Endothelial cell of umbilical vein (primary cell): Measurements from ENCODE around the gene STXBP5. TPM values are rescaled to one million over a fixed set of nuclear protein-coding genes. Genes with fewer than 3 reads are reported as not detected.

Experiments used
- BruUV-seq: library from RNA; stranded (reverse); fragments of 400-500 nt; replicated peaks from 2 replicates; lab custom pipeline; 2021; lab: Mats Ljungman, UMichigan
- CTCF ChIA-PET: fragments of 300-600, 350-600 bp; sonication (Branson Sonifier 250); formaldehyde crosslinking; loops from one replicate; lab custom pipeline; 2021; ENCODE audit warnings: antibody characterized with exemption, inconsistent platforms; lab: Charles Lee
- POLR2A ChIA-PET: fragments of 300-600, 350-600 bp; sonication (Branson Sonifier 250); formaldehyde crosslinking; loops from one replicate; lab custom pipeline; 2021; ENCODE audit warnings: antibody characterized with exemption, inconsistent platforms; lab: Charles Lee
- DNase-seq: peaks from one replicate; pipeline ENCODE4 v3.0.0-alpha.2; 2011; ENCODE audit warnings: low read depth, low spot score
- FAIRE-seq: peaks from 2 replicates; lab custom pipeline; 2011; peaks lifted over from hg19 to GRCh38; lab: Jason Lieb, UNC
- H2AFZ ChIP-seq: 2 replicates; pipeline ENCODE4 v1.6.0; 2012; ENCODE audit warnings: low read depth, low read length, control low read depth, inconsistent platforms
- H3K27ac ChIP-seq: 2 replicates; pipeline ENCODE4 v1.5.1; 2011; ENCODE audit warnings: low read depth, mild to moderate bottlenecking, control low read depth, low read length, moderate library complexity; ENCODE audit not compliant: insufficient read depth
- H3K27me3 ChIP-seq, 2 experiments: 2 replicates each; pipeline versions ENCODE4 v1.6.0 to v1.6.1; 2011; ENCODE audit warnings: low read length in 2 of 2, mixed read lengths in 1 of 2; ENCODE audit not compliant: control insufficient read depth in 2 of 2, insufficient read depth in 2 of 2
- H3K36me3 ChIP-seq, 2 experiments: 2 replicates in 1 of 2; 3 replicates in 1 of 2; pipeline ENCODE4 v1.5.1; 2011; ENCODE audit warnings: low read length in 2 of 2, mild to moderate bottlenecking in 1 of 2, moderate library complexity in 1 of 2; ENCODE audit not compliant: control insufficient read depth in 2 of 2, insufficient read depth in 2 of 2; ENCODE audit errors: extremely low read depth in 1 of 2
- H3K4me1 ChIP-seq: 3 replicates; pipeline ENCODE4 v1.5.1; 2011; ENCODE audit warnings: mild to moderate bottlenecking, low read length; ENCODE audit not compliant: control insufficient read depth, insufficient read depth; ENCODE audit errors: extremely low read depth
- H3K4me2 ChIP-seq: 2 replicates; pipeline ENCODE4 v1.6.1; 2011; ENCODE audit warnings: low read length, control low read depth, mixed read lengths; ENCODE audit not compliant: insufficient read depth
- H3K4me3 ChIP-seq, 3 experiments: fragments of 200-600 bp in 1 of 3; sonication (generic), shearing (Covaris generic) in 1 of 3; replicated peaks in 1 of 3; 2 replicates each; pipeline ENCODE4 v1.5.1; 2011 to 2016; ENCODE audit warnings: control low read depth in 3 of 3, low read length in 3 of 3, mild to moderate bottlenecking in 2 of 3, inconsistent platforms in 1 of 3, low read depth in 1 of 3, moderate library complexity in 1 of 3; ENCODE audit not compliant: insufficient read depth in 1 of 3
- H3K79me2 ChIP-seq: 2 replicates; pipeline ENCODE4 v1.6.0; 2012; ENCODE audit warnings: low read length, inconsistent platforms; ENCODE audit not compliant: control insufficient read depth, insufficient read depth
- H3K9ac ChIP-seq: replicated peaks from 2 replicates; pipeline ENCODE3; 2011; ENCODE audit warnings: low read length, control low read depth; ENCODE audit not compliant: insufficient read depth; ENCODE audit errors: extremely low read depth
- H3K9me1 ChIP-seq: replicated peaks from 3 replicates; pipeline ENCODE4 v1.6.0; 2011; ENCODE audit warnings: mild to moderate bottlenecking, low read length; ENCODE audit not compliant: control insufficient read depth, insufficient read depth; ENCODE audit errors: extremely low read depth
- H3K9me3 ChIP-seq: replicated peaks from 2 replicates; pipeline ENCODE4 v1.5.1; 2012; ENCODE audit warnings: low read length, inconsistent platforms; ENCODE audit not compliant: control insufficient read depth, insufficient read depth
- H4K20me1 ChIP-seq: replicated peaks from 2 replicates; pipeline ENCODE3; 2011; ENCODE audit warnings: mild to moderate bottlenecking, low read length; ENCODE audit not compliant: control insufficient read depth, insufficient read depth; ENCODE audit errors: extremely low read depth
- CTCF ChIP-seq, 2 donors: IDR thresholded peaks; 1 replicate in 1 of 2; 2 replicates in 1 of 2; pipeline ENCODE4 v1.5.1; 2011; ENCODE audit warnings: low read length in 2 of 2, mild to moderate bottlenecking in 2 of 2, moderate library complexity in 2 of 2, control low read depth in 1 of 2, inconsistent platforms in 1 of 2, low read depth in 1 of 2; ENCODE audit not compliant: insufficient read depth in 1 of 2; ENCODE audit errors: extremely low read depth in 1 of 2
- EZH2 ChIP-seq: IDR thresholded peaks from 2 replicates; pipeline ENCODE4 v1.6.1; 2012; ENCODE audit warnings: borderline replicate concordance, low read depth, mild to moderate bottlenecking, moderate library complexity, low read length, inconsistent platforms; ENCODE audit not compliant: severe bottlenecking
- FOS ChIP-seq: IDR thresholded peaks from 2 replicates; pipeline ENCODE4 v1.6.1; 2011; ENCODE audit warnings: mild to moderate bottlenecking, low read length, moderate library complexity, borderline replicate concordance; ENCODE audit not compliant: insufficient read depth
- GATA2 ChIP-seq: IDR thresholded peaks from 2 replicates; pipeline ENCODE4 v1.7.0; 2011; ENCODE audit warnings: low read depth, mild to moderate bottlenecking, moderate library complexity, mixed read lengths, low read length; ENCODE audit not compliant: insufficient read length, insufficient read depth
- JUN ChIP-seq: IDR thresholded peaks from 2 replicates; pipeline ENCODE4 v1.6.1; 2011; ENCODE audit warnings: borderline replicate concordance, low read depth; ENCODE audit not compliant: insufficient read length, insufficient read depth
- MYC ChIP-seq: IDR thresholded peaks from one replicate; pipeline ENCODE4 v1.6.1; 2011; ENCODE audit warnings: mild to moderate bottlenecking, low read depth, low read length
- POLR2A ChIP-seq: IDR thresholded peaks from 2 replicates; pipeline ENCODE4 v1.6.1; 2012; ENCODE audit warnings: low read depth, mild to moderate bottlenecking, control low read depth, low read length
- POLR2AphosphoS5 ChIP-seq: IDR thresholded peaks from 2 replicates; pipeline ENCODE4 v1.6.1; 2012; ENCODE audit warnings: low read depth, mild to moderate bottlenecking, control low read depth, low read length, moderate library complexity; ENCODE audit not compliant: insufficient read depth
- dilution Hi-C: fragments of 300-500 bp; cut with MboI; formaldehyde crosslinking; loops from one replicate; pipeline ENCODE4 v1.15.0; 2019; ENCODE audit warnings: low sequenced_read_pairs; ENCODE audit not compliant: extremely low pct_ligation_motif_present
- intact Hi-C: fragments of 100-400 bp; cut with micrococcal nuclease; formaldehyde crosslinking; loops from one replicate; pipeline ENCODE4 v1.10.0; 2022
- polyA plus RNA-seq, 4 experiments: library from polyadenylated mRNA; depleted of rRNA in 3 of 4; stranded (reverse) in 3 of 4; unstranded in 1 of 4; fragments of >200 nt; gene quantifications; 2 replicates each; pipeline versions ENCODE4 v1.2.1 to v1.2.3, GENCODE V29; 2011 to 2012; ENCODE audit warnings: missing spikeins in 1 of 4
- total RNA-seq: library from RNA; stranded (reverse); gene quantifications from 2 replicates; pipeline ENCODE4 v1.2.3, GENCODE V29; 2021
- TF ChIP-seq, protein P1 (sequence below): IDR thresholded peaks from 2 replicates; pipeline ENCODE4 v1.6.1; 2011; ENCODE audit not compliant: insufficient read depth, insufficient read length

STXBP5 gene
- total and polyA plus RNA-seq, 2 donors (not counting 3 experiments of a cell fraction or from before 2014, with no cell fraction given): 7.1 to 21.8 TPM

DNA sequence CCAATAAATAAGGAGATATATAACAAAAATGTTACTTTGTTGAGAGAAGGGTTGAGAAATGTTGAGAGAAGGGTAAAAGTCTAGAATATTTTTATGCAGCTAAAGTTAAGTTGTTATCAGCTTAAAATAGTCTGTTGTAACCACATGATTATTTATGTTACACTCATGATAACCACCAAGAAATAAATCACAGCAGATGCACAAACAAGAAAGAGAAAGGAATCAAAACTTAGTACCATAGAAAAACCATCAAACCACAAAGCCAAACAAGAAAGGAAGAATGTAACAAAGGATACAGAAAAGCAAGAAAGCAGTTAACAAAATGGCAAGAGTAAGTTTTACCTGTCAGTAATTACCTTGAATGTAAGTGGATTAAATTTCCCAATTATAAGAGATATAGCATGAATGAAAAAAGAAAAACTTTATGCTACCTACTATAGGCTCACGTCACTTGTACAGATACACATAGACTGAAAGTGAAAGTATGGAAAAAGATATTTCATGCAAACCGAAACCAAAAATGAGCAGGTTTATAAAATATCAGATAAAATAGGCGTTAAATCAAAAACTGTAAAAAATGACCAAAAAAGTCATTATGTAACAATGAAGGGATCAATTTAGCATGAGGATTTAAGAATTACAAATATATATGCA lies 93.6 kb downstream of the STXBP5 start:
- CTCF ChIA-PET: no interaction called here
- TF ChIP-seq POLR2AphosphoS5 (no peak), CTCF (IDR thresholded peaks at IDR 0.05; ENCODE audit: extremely low read depth in 1 of 2, insufficient read depth in 1 of 2, low read depth in 1 of 2, low read length in 2 of 2) (no peak), FOS (no peak), MYC (no peak), POLR2A (no peak)
- dilution Hi-C loops: no loop called here
- no peak overlapping the region for H3K9ac ChIP-seq
- intact Hi-C loops: no loop called here
- no peak overlapping the region for H3K27ac ChIP-seq
- H3K36me3 ChIP-seq: peaks cover 0 to 4% of the 10 kb centered on the region in 2 experiments
- H3K9me3 ChIP-seq: no peaks in the 10 kb centered on the region
- H3K4me2 ChIP-seq: no peak overlapping the region
- no peak for FAIRE-seq
- POLR2A ChIA-PET: no interaction called here
- DNase-seq: no peak
- no TSS peak for BruUV-seq
- no peaks in the 10 kb centered on the region for H3K79me2 ChIP-seq
- no peak overlapping the region for H2AFZ ChIP-seq
- no peaks in the 10 kb centered on the region for H3K9me1 ChIP-seq
- H3K4me3 ChIP-seq: no peak overlapping the region
- no peaks in the 10 kb centered on the region for H3K4me1 ChIP-seq
- H4K20me1 ChIP-seq: no peaks in the 10 kb centered on the region
- H3K27me3 ChIP-seq: no peaks in the 10 kb centered on the region

DNA sequence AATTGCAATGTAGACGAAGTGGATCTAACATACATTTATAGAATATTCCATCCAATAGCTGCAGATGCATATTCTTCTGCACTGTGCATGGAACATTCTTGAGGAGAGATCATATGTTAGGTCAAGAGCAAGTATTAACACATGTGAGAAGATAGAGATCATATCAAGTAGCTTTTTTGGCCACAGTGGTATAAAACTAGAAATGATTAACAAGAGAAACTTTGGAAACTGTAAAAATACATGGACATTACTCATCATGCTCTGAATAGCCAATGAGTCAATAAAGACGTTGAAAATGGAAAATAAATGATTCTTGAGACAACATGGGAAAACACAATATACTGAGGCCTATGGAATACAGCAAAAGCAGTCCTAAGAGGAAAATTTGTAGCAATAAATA lies 94.2 kb downstream of the STXBP5 start:
- DNase-seq: no peak
- CTCF ChIA-PET: no interaction called here
- H3K9me3 ChIP-seq: no peaks in the 10 kb centered on the region
- H3K27ac ChIP-seq: no peak overlapping the region
- no peaks in the 10 kb centered on the region for H3K79me2 ChIP-seq
- POLR2A ChIA-PET: no interaction called here
- H4K20me1 ChIP-seq: no peaks in the 10 kb centered on the region
- H3K9ac ChIP-seq: no peak overlapping the region
- BruUV-seq: no TSS peak
- FAIRE-seq: no peak
- no peak overlapping the region for H2AFZ ChIP-seq
- intact Hi-C loops: no loop called here
- no peaks in the 10 kb centered on the region for H3K4me1 ChIP-seq
- no peaks in the 10 kb centered on the region for H3K9me1 ChIP-seq
- H3K4me3 ChIP-seq: no peak overlapping the region
- TF ChIP-seq POLR2A (no peak), CTCF (IDR thresholded peaks at IDR 0.05; ENCODE audit: extremely low read depth in 1 of 2, insufficient read depth in 1 of 2, low read depth in 1 of 2, low read length in 2 of 2) (no peak), JUN (no peak), FOS (no peak), MYC (no peak), POLR2AphosphoS5 (no peak), GATA2 (no peak), EZH2 (no peak)
- TF ChIP-seq, protein P1, sequence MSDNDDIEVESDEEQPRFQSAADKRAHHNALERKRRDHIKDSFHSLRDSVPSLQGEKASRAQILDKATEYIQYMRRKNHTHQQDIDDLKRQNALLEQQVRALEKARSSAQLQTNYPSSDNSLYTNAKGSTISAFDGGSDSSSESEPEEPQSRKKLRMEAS: no peak
- no peak overlapping the region for H3K4me2 ChIP-seq
- dilution Hi-C loops: no loop called here
- H3K27me3 ChIP-seq: no peaks in the 10 kb centered on the region
- H3K36me3 ChIP-seq: peaks cover 0 to 4% of the 10 kb centered on the region in 2 experiments
